WTC11 (cell line): ENCODE measurements around the gene NSUN7. TPM values are rescaled to one million over a fixed set of nuclear protein-coding genes. Genes with fewer than 3 reads are reported as not detected.
A peak's percentile ranks its signal among the peaks of the same experiment; 100 is the strongest.

Experiments used
- ATAC-seq: fragments of 200-7000 bp; cut with Tn5 transposase; 2 replicates; pipeline ENCODE4 v1.10.0; 2021; ENCODE audit warnings: mild to moderate bottlenecking, moderate library complexity
- CTCF ChIA-PET: fragments of 300-600 bp; sonication (Branson Sonifier 250); formaldehyde crosslinking; loops from one replicate; lab custom pipeline; 2021; ENCODE audit warnings: antibody characterized with exemption; lab: Charles Lee
- POLR2A ChIA-PET: fragments of 350-600 bp; sonication (Branson Sonifier 250); formaldehyde crosslinking; loops from one replicate; lab custom pipeline; 2021; ENCODE audit warnings: antibody characterized with exemption; lab: Charles Lee
- DNase-seq: peaks from one replicate; pipeline ENCODE4 v3.0.0; 2021; ENCODE audit warnings: low spot score
- H3K27ac Mint-ChIP-seq: 2 replicates; pipeline ENCODE4 v1.8.0; 2021; ENCODE audit warnings: mixed read lengths
- H3K27me3 Mint-ChIP-seq: 2 replicates; pipeline ENCODE4 v1.8.0; 2021; ENCODE audit warnings: low read depth, mild to moderate bottlenecking, moderate library complexity, mixed read lengths
- H3K36me3 Mint-ChIP-seq: 2 replicates; pipeline ENCODE4 v1.8.0; 2021; ENCODE audit warnings: mixed read lengths
- H3K4me1 Mint-ChIP-seq: 2 replicates; pipeline ENCODE4 v1.8.0; 2022; ENCODE audit warnings: mixed read lengths
- H3K4me3 Mint-ChIP-seq: 2 replicates; pipeline ENCODE4 v1.8.0; 2021; ENCODE audit warnings: mild to moderate bottlenecking, moderate library complexity, mixed read lengths
- H3K9me3 Mint-ChIP-seq: 2 replicates; pipeline ENCODE4 v1.8.0; 2021; ENCODE audit warnings: mixed read lengths
- ATF1 ChIP-seq: sonication (generic); formaldehyde crosslinking; IDR thresholded peaks from 2 replicates; pipeline ENCODE4 v1.8.1; 2023; ENCODE audit warnings: mild to moderate bottlenecking, moderate library complexity, missing genetic modification reagents
- ATF6 ChIP-seq: sonication (generic); formaldehyde crosslinking; IDR thresholded peaks from 2 replicates; pipeline ENCODE4 v1.8.1; 2023; ENCODE audit warnings: mild to moderate bottlenecking, missing genetic modification reagents
- ELF4 ChIP-seq: sonication (generic); formaldehyde crosslinking; IDR thresholded peaks from 2 replicates; pipeline ENCODE4 v1.8.1; 2022; ENCODE audit warnings: low read depth, mild to moderate bottlenecking, moderate library complexity, missing genetic modification reagents
- GRHL2 ChIP-seq: fragments of 250-450 bp; sonication (Bioruptor Pico); IDR thresholded peaks from 2 replicates; pipeline ENCODE4 v1.8.0; 2022; ENCODE audit warnings: mild to moderate bottlenecking, moderate library complexity; ENCODE audit not compliant: insufficient replicate concordance, severe bottlenecking
- GTF2I ChIP-seq: fragments of 250-450 bp; sonication (Bioruptor Pico); conservative IDR thresholded peaks from 2 replicates; pipeline ENCODE4 v1.4.0; 2021; ENCODE audit warnings: mild to moderate bottlenecking
- MYBL2 ChIP-seq: sonication (generic); formaldehyde crosslinking; IDR thresholded peaks from 2 replicates; pipeline ENCODE4 v1.8.1; 2023; ENCODE audit warnings: mild to moderate bottlenecking, moderate library complexity, missing genetic modification reagents
- NFYB ChIP-seq: sonication (generic); formaldehyde crosslinking; conservative IDR thresholded peaks from 2 replicates; pipeline ENCODE4 v1.8.0; 2022; ENCODE audit warnings: low read depth, missing genetic modification reagents
- SMAD3 ChIP-seq: sonication (generic); formaldehyde crosslinking; IDR thresholded peaks from 2 replicates; pipeline ENCODE4 v1.8.0; 2022; ENCODE audit warnings: missing genetic modification reagents, mild to moderate bottlenecking, borderline replicate concordance
- TEAD1 ChIP-seq: sonication (generic); formaldehyde crosslinking; IDR thresholded peaks from 2 replicates; pipeline ENCODE4 v1.8.0; 2022; ENCODE audit warnings: mild to moderate bottlenecking, missing genetic modification reagents
- TEAD4 ChIP-seq: sonication (generic); formaldehyde crosslinking; IDR thresholded peaks from 2 replicates; pipeline ENCODE4 v1.8.0; 2022; ENCODE audit warnings: mild to moderate bottlenecking, missing genetic modification reagents
- TP53 ChIP-seq: sonication (generic); formaldehyde crosslinking; IDR thresholded peaks from 2 replicates; pipeline ENCODE4 v1.8.1; 2023; ENCODE audit warnings: mild to moderate bottlenecking, missing genetic modification reagents
- ZNF396 ChIP-seq: fragments of 250-450 bp; sonication (Bioruptor Pico); IDR thresholded peaks from 2 replicates; pipeline ENCODE4 v1.8.0; 2021; ENCODE audit warnings: mild to moderate bottlenecking, moderate library complexity, borderline replicate concordance
- ZNF425 ChIP-seq: fragments of 250-450 bp; sonication (Bioruptor Pico); conservative IDR thresholded peaks from 2 replicates; pipeline ENCODE4 v1.9.0; 2021; ENCODE audit warnings: mild to moderate bottlenecking
- total RNA-seq: library from RNA; stranded (reverse); gene quantifications from 3 replicates; pipeline ENCODE4 v1.2.3, GENCODE V29; 2021
- TF ChIP-seq, protein P1 (sequence below): sonication (generic); formaldehyde crosslinking; IDR thresholded peaks from 2 replicates; pipeline ENCODE4 v1.8.1; 2023; ENCODE audit warnings: mild to moderate bottlenecking, missing genetic modification reagents
- TF ChIP-seq, protein P2 (sequence below): sonication (generic); formaldehyde crosslinking; IDR thresholded peaks from 2 replicates; pipeline ENCODE4 v1.8.0; 2022; ENCODE audit warnings: missing genetic modification reagents
- TF ChIP-seq, protein P3 (sequence below): fragments of 250-450 bp; sonication (Bioruptor Pico); IDR thresholded peaks from 2 replicates; pipeline ENCODE4 v2.1.2; 2022; ENCODE audit warnings: mild to moderate bottlenecking, moderate library complexity
- TF ChIP-seq, protein P4 (sequence below): sonication (generic); formaldehyde crosslinking; conservative IDR thresholded peaks from 2 replicates; pipeline ENCODE4 v1.8.1; 2022; ENCODE audit warnings: mild to moderate bottlenecking, missing genetic modification reagents

The NSUN7 gene
- total RNA-seq, 1 experiment from 2014 or later: 24.1 TPM

DNA sequence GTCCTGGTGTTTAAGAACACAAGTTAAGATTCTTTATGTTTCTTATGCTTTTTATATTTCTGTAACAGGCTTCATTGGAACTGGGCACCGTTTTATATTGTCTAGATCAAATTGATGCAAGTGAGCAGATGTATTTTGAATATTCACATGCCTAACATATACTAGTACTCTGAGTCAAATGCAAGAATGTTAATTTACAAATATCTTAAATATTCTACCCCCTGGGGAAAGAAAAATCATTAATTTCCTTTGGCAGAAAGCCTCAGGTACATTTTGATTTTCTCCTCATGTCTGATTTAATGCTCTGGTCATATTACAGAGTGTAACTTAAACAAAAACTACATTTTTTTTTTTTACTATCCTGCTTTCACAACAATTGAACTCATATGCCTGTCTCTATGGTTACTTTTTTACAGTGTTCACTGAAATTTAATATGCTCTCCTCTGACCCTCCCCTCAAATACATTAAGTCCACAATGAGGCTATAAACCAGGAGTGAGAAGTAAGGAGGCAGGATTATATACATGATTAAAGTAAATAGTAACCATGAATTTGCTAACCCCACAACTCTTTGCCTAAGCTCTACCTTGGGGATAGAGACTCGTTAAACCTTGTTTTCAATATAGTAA is 2.4 kb upstream of the NSUN7 start:
- Mint-ChIP-seq H3K4me1 (peaks cover 23% of the 10 kb centered on the region), H3K27me3 (no peaks in the 10 kb centered on the region; the same call in 1 of the 2 replicates), H3K9me3 (peaks cover 5% of the 10 kb centered on the region; the same call in 1 of the 2 replicates), H3K4me3 (no peak overlapping the region), H3K27ac (no peak overlapping the region), H3K36me3 (peaks cover 7% of the 10 kb centered on the region)
- ChIA-PET POLR2A (interaction anchor here (0.6 kb wide), 1 partner anchor 9 kb away, joined by 3 read pairs; no protein-coding TSS in a partner anchor), CTCF (interaction anchor here (0.7 kb wide), 1 partner anchor 430 kb away, joined by 3 read pairs; no protein-coding TSS in a partner anchor)
- no peak for TF ChIP-seq TEAD4
- no peak for TF ChIP-seq ATF1 (CRISPR knock-in tag)
- TF ChIP-seq NFYB (CRISPR knock-in tag): no peak
- TF ChIP-seq MYBL2: no peak
- TF ChIP-seq SMAD3 (CRISPR knock-in tag): no peak
- DNase-seq: no peak
- no peak for ATAC-seq

DNA sequence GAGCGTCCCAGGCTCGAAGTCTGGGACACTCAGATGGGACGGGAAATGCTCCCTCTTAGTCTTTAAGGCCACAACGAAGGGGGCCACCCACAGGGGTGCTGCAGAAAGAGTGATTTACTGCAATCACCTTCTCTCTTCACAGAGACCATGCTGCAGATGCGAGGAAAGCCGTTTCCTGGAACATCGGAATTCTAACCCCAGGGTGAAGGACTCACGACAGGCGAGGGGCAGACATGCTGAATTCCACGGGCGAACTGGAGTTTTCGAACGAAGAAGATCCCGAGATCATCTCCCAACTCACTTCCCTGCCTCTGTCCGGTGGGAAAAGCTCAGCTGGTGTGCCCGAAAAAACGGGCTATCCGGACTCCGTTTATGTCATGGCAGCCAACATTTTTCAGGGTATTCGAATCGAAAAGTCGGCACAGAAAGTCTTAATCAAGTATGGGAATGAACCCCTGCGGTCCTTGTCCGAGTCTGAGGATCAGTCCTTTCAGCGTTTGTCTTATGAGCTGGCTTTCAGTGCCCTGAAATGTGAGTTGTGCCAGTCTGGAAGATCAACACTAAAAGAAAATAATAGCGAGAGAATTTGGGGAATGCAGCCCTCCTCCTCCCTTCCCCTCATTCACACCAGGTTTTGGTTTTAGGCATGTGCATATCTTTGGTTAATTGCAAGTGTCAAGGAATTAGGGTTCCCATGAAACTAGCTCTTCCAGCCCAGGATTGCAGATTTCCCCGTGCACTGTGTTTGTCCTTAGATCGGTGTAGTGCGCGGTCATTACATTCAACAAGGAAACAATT is 905 bp downstream of the NSUN7 start:
- Mint-ChIP-seq H3K4me1 (peaks cover 27% of the 10 kb centered on the region), H3K27ac (peak overlapping the region; percentile 95), H3K4me3 (peak overlapping the region; percentile 90), H3K36me3 (peaks cover 31% of the 10 kb centered on the region), H3K9me3 (peaks cover 16% of the 10 kb centered on the region), H3K27me3 (no peaks in the 10 kb centered on the region)
- ChIA-PET POLR2A (interaction anchor here (0.6 to 1.4 kb wide), 4 partner anchors 34 to 1223 kb away, joined by 3 to 4 read pairs (median 4); partner anchors contain the start of gene UGDH), CTCF (interaction anchor here (0.6 to 2.0 kb wide), 6 partner anchors 32 to 434 kb away, joined by 3 to 15 read pairs (median 3); no protein-coding TSS in a partner anchor)
- 0 out of 2 replicates have a peak, but pooled peaks have one; percentile 0 for TF ChIP-seq TP53
- TF ChIP-seq TEAD4: peak; percentile 46; the same call in 1 of the 2 replicates
- no peak for TF ChIP-seq GRHL2 (CRISPR knock-in tag)
- no peak for TF ChIP-seq ATF6
- TF ChIP-seq, protein P1, sequence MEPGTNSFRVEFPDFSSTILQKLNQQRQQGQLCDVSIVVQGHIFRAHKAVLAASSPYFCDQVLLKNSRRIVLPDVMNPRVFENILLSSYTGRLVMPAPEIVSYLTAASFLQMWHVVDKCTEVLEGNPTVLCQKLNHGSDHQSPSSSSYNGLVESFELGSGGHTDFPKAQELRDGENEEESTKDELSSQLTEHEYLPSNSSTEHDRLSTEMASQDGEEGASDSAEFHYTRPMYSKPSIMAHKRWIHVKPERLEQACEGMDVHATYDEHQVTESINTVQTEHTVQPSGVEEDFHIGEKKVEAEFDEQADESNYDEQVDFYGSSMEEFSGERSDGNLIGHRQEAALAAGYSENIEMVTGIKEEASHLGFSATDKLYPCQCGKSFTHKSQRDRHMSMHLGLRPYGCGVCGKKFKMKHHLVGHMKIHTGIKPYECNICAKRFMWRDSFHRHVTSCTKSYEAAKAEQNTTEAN (CRISPR knock-in tag): no peak
- no peak for TF ChIP-seq ELF4 (CRISPR knock-in tag)
- TF ChIP-seq, protein P2, sequence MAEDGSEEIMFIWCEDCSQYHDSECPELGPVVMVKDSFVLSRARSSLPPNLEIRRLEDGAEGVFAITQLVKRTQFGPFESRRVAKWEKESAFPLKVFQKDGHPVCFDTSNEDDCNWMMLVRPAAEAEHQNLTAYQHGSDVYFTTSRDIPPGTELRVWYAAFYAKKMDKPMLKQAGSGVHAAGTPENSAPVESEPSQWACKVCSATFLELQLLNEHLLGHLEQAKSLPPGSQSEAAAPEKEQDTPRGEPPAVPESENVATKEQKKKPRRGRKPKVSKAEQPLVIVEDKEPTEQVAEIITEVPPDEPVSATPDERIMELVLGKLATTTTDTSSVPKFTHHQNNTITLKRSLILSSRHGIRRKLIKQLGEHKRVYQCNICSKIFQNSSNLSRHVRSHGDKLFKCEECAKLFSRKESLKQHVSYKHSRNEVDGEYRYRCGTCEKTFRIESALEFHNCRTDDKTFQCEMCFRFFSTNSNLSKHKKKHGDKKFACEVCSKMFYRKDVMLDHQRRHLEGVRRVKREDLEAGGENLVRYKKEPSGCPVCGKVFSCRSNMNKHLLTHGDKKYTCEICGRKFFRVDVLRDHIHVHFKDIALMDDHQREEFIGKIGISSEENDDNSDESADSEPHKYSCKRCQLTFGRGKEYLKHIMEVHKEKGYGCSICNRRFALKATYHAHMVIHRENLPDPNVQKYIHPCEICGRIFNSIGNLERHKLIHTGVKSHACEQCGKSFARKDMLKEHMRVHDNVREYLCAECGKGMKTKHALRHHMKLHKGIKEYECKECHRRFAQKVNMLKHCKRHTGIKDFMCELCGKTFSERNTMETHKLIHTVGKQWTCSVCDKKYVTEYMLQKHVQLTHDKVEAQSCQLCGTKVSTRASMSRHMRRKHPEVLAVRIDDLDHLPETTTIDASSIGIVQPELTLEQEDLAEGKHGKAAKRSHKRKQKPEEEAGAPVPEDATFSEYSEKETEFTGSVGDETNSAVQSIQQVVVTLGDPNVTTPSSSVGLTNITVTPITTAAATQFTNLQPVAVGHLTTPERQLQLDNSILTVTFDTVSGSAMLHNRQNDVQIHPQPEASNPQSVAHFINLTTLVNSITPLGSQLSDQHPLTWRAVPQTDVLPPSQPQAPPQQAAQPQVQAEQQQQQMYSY: peak; percentile 96
- TF ChIP-seq TEAD1 (CRISPR knock-in tag): peak; percentile 77; the same call in 1 of the 2 replicates
- DNase-seq: peak; percentile 34
- peak; percentile 32 for ATAC-seq

GRCh38 chr4:40755616-40756015 is 5.9 kb downstream of the NSUN7 start:
- H3K36me3 Mint-ChIP-seq: peaks cover 34% of the 10 kb centered on the region
- no peaks in the 10 kb centered on the region for H3K27me3 Mint-ChIP-seq
- CTCF ChIA-PET: no interaction called here
- peaks cover 15% of the 10 kb centered on the region for H3K4me1 Mint-ChIP-seq
- DNase-seq (no peak), ATAC-seq (no peak)
- POLR2A ChIA-PET: no interaction called here
- H3K27ac Mint-ChIP-seq: 0 out of 2 replicates have a peak overlapping the region, but pooled peaks have one; percentile 50
- H3K4me3 Mint-ChIP-seq: no peak overlapping the region
- TF ChIP-seq, protein P3, sequence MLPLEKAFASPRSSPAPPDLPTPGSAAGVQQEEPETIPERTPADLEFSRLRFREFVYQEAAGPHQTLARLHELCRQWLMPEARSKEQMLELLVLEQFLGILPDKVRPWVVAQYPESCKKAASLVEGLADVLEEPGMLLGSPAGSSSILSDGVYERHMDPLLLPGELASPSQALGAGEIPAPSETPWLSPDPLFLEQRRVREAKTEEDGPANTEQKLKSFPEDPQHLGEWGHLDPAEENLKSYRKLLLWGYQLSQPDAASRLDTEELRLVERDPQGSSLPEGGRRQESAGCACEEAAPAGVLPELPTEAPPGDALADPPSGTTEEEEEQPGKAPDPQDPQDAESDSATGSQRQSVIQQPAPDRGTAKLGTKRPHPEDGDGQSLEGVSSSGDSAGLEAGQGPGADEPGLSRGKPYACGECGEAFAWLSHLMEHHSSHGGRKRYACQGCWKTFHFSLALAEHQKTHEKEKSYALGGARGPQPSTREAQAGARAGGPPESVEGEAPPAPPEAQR (CRISPR knock-in tag): no peak
- no peak for TF ChIP-seq GTF2I
- no peak for TF ChIP-seq ZNF396 (CRISPR knock-in tag)
- TF ChIP-seq, protein P4, sequence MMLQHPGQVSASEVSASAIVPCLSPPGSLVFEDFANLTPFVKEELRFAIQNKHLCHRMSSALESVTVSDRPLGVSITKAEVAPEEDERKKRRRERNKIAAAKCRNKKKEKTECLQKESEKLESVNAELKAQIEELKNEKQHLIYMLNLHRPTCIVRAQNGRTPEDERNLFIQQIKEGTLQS: no peak
- TF ChIP-seq ZNF425 (CRISPR knock-in tag): no peak
- peaks cover 16% of the 10 kb centered on the region for H3K9me3 Mint-ChIP-seq
